Dedifferentiated amniotic fluid mesenchymal stem cell (primary cell): ENCODE results near the gene TMEM87A.

Experiments used
- DNase-seq: peaks from one replicate; pipeline ENCODE4 v3.0.0-alpha.2; 2016; ENCODE audit errors: extremely low spot score

TMEM87A gene

GRCh38 chr15:42273900-42274701 is 868 bp upstream of the TMEM87A start:
- peak; percentile 42 for DNase-seq

- DNase-seq: no peak
Measured at GRCh38 chr15:42270996-42271395, 2.2 kb downstream of the TMEM87A start.

- DNase-seq: no peak
Measured at GRCh38 chr15:42270551-42270950, 2.7 kb downstream of the TMEM87A start.

DNA sequence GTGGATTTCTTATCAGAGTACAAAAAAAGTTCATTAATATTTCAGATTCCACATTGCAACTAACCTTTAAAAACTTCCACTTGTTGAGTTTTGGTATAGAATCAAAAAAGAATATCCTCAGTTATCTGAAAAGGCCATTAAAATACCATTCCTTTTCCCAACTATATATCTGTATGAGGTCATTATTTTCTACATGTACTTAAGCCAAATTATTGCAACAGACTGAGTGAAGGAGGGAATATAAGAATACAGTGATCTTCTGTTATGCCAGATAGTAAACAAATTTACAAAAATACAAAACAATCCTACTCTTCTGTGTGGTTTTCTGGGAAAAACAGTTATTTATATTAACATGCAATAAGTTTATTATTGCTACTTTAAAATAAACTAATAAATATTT is 5.9 kb downstream of the TMEM87A start:
- no peak for DNase-seq

GRCh38 chr15:42264795-42265194 is 8.4 kb downstream of the TMEM87A start:
- no peak for DNase-seq

DNA sequence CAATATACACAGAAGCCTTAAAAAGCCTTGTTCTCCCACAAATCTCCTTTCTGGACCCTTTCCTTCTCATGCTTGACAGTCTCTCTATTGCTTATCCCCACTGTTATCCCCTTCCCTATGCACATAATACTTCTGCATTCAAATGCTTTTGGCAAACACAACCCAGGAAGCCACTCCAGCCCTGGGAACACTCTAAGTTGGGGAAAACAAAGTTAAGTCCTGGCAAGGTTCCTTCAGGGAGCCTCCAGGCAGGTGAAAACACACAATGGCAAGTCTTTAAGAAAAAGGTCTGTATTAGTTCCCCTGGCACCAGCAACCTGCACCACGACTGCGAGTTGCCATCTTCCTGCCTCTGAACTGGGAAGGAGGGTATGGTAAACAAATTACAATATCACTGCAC is 19.9 kb downstream of the TMEM87A start:
- peak; percentile 10 for DNase-seq

- peak; percentile 6 for DNase-seq
Measured at GRCh38 chr15:42240823-42241222, 32.4 kb downstream of the TMEM87A start.

DNA sequence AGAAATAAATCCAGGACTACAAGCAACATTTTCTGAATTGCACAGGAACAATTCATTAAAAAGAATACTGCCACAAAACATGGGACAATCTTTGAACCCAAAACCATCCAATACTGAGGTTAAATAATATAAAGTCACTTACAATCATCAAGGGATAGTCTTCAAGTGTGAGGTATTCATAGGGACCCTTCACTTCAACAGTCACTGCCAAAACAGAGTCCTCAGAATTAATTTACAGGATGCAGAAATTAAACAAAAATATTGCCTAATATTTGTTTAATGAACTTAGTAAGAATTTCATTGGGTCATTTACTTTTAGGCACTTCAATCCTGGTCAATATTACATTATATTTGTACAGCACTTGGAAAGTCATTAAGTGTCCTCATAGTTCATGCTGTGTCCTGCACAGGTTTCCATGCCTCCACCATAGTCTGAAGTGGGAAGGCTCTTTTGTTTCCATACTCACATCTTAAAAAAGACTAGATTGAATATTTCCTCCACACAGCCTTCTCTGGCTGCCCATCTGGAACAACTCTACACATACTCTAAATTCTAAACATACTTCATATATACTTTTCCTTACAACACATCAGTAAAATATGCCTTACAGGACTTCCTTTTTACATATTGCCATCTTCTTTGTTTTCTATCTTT is 33.6 kb downstream of the TMEM87A start:
- no peak for DNase-seq

- DNase-seq: peak; percentile 0
Measured at GRCh38 chr15:42233107-42233506, 40.1 kb downstream of the TMEM87A start.

DNA sequence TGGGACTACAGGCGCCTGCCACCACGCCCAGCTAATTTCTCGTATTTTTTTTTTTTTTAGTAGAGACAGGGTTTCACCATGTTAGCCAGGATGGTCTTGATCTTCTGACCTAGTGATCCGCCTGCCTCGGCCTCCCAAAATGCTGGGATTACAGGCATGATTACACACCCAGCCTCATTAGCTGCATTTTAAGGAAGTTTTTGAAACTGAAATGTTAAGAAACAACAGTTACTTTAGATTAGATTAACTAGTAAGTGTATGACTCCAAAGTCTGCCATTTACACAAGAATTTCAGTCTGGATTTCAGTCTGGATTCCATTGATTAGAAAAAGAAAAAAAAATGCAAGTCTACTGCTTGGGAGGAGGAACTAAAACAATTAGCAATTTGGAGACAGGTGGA is 40.6 kb downstream of the TMEM87A start:
- no peak for DNase-seq

- DNase-seq: no peak
Measured at GRCh38 chr15:42231088-42231487, 42.1 kb downstream of the TMEM87A start.

DNA sequence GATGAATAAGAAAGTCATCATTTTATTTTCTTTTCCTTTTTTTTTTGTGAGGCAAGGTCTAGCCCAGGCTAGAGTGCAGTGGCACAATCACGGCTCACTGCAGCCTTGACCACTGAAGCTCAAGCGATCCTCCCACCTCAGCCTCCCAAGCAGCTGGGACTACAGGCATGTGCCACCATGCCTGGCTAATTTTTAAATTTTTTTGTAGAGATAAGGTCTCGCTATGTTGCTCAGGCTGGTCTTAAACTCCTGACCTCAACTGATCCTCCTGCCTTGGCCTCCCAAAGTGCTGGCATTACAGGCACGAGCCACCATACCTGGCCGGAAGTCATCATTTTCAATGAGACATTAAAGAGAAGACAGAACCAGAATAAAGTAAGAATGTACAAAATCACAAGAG is 44.3 kb downstream of the TMEM87A start:
- DNase-seq: peak; percentile 12

DNA sequence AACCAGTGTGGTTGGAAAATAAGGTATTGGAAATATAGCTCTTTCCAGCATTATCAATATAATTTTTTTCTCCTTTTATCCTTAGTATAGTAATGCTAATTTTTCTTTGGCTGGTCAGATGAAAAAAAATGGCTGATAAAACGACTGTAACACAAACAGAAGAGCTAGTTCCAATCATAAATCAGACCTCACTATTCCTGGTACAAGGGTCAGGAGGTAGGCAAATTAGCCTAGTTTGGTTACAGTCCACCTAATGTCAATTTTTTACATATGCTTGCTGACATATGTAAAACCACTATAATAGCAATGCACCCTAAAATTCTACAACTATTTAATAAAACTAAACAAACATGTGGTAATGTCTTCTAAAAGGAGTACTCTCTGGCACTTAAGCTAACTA is 45.2 kb downstream of the TMEM87A start:
- DNase-seq: no peak

DNA sequence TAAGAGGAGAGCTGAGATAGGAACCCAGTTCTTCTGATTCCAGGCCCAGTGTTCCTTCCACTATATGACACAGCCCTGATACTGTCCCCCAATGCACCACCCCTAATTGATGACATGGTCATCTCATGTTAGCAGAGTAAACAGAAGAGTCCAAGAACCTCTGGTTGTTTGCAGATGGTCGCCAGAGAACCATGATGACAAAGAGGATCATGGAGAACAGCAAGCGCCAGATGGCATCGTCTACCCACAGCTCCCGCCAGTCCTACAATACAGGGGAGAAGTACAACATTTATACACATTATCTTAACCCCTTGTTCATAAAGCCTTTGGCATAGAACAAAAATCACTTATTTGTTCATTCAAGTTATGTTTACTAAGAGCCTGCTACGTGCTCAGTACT is 46.6 kb downstream of the TMEM87A start:
- no peak for DNase-seq

GRCh38 chr15:42220216-42220615 is 53.0 kb downstream of the TMEM87A start:
- DNase-seq: no peak

- DNase-seq: no peak
Measured at GRCh38 chr15:42218953-42219592, 54.2 kb downstream of the TMEM87A start.

- no peak for DNase-seq
Measured at GRCh38 chr15:42217568-42217967, 55.7 kb downstream of the TMEM87A start.

DNA sequence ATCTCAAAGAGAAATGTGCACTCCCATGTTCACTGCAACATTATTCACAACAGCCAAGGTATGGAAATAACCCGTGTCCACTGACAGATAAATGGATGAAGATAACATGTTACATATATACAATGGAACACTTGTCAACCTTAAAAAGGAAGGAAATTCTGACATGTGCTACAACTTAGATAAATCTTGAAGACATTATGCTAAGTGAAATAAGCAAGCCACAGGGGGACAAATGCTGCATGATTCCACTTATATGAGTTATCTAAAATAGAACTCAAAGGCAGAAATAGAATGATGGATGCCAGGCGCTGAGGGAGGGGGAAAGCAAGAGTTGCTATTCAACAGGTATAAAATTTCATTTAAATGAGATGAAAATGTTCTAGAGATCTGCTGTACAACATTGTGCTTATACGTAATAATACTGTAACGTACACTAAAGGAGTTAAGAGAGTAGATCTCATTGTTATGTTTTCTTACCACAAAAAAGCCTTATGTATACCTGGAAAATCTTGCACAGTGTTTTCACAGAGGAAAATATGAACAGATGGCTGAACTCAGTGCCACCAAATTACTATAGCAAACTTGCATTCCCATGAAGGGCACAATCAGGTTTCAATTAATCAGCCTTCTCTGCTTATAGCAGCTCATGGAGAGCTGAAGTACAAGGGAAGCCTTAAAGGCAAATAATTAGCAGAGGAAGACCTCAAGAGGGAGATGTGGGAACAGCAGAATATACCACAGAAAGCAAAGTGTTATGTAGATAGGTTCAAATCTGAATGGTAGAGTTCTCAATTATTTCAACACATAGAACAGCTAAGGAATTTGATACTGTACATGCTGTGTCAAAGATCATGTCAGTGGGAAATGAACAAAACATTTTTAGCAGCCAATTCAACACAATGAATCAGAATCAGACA is 57.1 kb downstream of the TMEM87A start:
- DNase-seq: no peak

DNA sequence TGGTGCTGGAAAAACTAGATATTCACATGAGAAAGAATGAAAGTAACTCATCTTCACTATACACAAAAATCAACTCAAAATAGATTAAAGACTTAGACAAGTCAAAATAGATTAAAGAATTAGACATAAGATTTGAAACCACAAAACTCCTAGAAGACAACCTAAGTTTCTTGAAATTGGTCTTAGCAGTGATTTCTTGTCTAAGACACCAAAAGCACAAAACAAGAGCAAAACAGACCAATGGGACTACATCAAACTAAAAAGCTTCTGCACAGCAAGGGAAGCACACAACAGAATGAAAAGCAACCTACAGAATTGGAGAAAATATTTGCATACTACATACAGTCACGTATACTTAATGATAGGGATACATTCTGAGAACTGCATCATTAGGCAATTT is 58.6 kb downstream of the TMEM87A start:
- no peak for DNase-seq

DNA sequence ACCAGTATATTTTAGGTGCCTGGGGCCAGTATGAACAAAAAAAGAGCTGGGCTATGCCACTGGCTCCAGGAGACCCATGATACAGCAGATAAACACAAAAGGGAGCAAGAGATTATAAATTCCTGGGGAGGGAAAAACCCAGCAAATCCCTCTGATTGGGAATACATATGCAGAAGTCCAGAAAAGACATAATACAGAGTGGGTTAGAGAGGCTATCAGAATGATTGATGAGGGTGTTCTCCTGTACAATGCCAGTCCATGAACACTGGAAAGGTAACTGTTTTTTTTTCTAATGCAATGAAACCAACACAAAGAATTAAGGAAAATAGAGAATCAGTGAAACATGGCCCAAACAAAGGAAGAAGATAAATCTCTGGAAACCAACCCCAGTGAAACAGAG is 59.7 kb downstream of the TMEM87A start:
- no peak for DNase-seq

DNA sequence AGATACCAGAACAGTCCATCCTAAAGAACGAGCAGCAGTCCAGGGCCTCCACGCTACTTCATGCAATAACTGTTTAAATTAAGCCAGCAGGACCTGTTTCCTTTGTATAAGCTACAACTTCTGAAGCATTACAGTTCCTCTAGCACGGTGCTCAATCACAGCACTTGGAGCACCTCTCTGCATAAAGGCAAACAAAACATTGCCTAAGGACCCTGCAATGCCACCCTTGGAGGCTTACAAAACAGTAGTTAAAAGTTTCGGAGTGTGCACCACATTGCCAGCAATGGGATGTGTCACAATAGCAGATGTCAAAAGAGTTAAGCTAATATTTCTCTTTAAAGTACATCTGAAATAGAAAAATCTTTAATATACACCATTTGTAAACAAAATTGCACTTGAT is 62.5 kb downstream of the TMEM87A start:
- DNase-seq: no peak
